Fibroblast of lung (primary cell): ENCODE measurements around the gene ECHDC1.

ENCODE experiments used
- EZH2 ChIP-seq: IDR thresholded peaks from 2 replicates; pipeline ENCODE4 v1.5.1; 2012; ENCODE audit warnings: low read length, control low read depth, mild to moderate bottlenecking; ENCODE audit errors: missing control alignments
- TF ChIP-seq, protein P1 (sequence below), 2 donors: IDR thresholded peaks in 1 of 2; conservative IDR thresholded peaks in 1 of 2; 1 replicate in 1 of 2; 2 replicates in 1 of 2; pipeline ENCODE4 v1.5.1; 2011 to 2012; ENCODE audit warnings: low read length in 2 of 2, control low read depth in 1 of 2, inconsistent platforms in 1 of 2, low read depth in 1 of 2, mild to moderate bottlenecking in 1 of 2

DNA sequence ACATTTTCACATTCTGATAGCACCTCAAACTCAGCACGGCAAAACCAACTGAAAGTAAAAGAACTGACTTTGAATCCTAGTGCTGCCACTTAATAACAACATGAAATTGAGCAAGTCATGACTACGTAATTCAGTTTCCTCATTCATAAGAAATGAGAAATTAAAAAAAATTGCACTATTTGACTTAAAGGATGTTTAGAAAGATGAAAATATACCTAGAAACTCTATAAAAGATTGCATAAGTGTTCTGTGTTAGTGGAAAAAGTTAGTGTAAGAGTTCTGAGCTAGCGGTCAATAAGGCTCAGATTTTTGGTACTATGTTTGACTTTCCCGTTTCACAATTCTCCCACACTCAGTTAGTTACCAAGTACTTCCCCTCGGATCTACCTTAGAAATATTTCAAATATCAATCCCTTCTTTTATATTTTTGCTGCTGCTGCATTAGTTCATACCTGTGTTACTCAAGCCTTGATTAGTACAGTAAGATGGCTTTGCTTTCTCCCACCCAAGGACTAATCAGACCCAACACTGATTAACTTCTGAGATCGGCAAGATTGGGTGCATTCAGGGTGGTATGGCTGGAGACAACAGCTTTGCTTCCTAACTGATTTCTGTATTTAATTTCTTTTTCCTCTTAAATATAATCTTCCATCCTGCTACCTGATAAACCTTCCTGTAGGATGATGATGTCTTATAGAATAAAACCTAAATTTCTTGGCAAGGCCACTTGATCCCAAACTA is 25.9 kb downstream of the ECHDC1 start:
- TF ChIP-seq EZH2 = no peak
- TF ChIP-seq, protein P1, sequence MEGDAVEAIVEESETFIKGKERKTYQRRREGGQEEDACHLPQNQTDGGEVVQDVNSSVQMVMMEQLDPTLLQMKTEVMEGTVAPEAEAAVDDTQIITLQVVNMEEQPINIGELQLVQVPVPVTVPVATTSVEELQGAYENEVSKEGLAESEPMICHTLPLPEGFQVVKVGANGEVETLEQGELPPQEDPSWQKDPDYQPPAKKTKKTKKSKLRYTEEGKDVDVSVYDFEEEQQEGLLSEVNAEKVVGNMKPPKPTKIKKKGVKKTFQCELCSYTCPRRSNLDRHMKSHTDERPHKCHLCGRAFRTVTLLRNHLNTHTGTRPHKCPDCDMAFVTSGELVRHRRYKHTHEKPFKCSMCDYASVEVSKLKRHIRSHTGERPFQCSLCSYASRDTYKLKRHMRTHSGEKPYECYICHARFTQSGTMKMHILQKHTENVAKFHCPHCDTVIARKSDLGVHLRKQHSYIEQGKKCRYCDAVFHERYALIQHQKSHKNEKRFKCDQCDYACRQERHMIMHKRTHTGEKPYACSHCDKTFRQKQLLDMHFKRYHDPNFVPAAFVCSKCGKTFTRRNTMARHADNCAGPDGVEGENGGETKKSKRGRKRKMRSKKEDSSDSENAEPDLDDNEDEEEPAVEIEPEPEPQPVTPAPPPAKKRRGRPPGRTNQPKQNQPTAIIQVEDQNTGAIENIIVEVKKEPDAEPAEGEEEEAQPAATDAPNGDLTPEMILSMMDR (conservative IDR thresholded peaks at IDR 0.05 in 1 of 2, IDR thresholded peaks at IDR 0.05 in 1 of 2; ENCODE audit: low read depth in 1 of 2, low read length in 2 of 2) = no peak
